HG03342 (cell line): ENCODE measurements around the gene COL4A6.
"Not testable (repeated sequence)": the region's sequence is repeated elsewhere in the genome, so short reads cannot be mapped to it uniquely, and the experiment has no call there.

Experiments used
- ATAC-seq: cut with Tn5 transposase; IDR thresholded peaks from one replicate; pipeline ENCODE4 v1.9.1; 2021; ENCODE audit warnings: mild to moderate bottlenecking, moderate library complexity; ENCODE audit not compliant: unreplicated experiment

The COL4A6 gene

GRCh38 chrX:108438110-108438623 is at the start of gene COL4A6:
Gene COL4A6, minus strand, starts transcription at chrX:108438422. Its CDS starts 226 bp downstream, at chrX:108438196.
- no peak for ATAC-seq

- ATAC-seq: no peak
These were observed 47.7 kb upstream of the COL4A6 start for GRCh38 chrX:108485960-108486359.

- no peak for ATAC-seq
These were observed 46.0 kb upstream of the COL4A6 start for GRCh38 chrX:108484251-108484650.

- not testable (repeated sequence) for ATAC-seq
These were observed 43.3 kb upstream of the COL4A6 start for GRCh38 chrX:108481528-108481927.

- no peak for ATAC-seq
These were observed 35.8 kb upstream of the COL4A6 start for GRCh38 chrX:108473979-108474378.

GRCh38 chrX:108468486-108468885 is 30.3 kb upstream of the COL4A6 start:
- ATAC-seq: no peak

GRCh38 chrX:108464604-108465003 is 26.4 kb upstream of the COL4A6 start:
- no peak for ATAC-seq

GRCh38 chrX:108456971-108457477 is 18.8 kb upstream of the COL4A6 start:
- ATAC-seq: no peak

GRCh38 chrX:108453841-108454240 is 15.6 kb upstream of the COL4A6 start:
- ATAC-seq: no peak

GRCh38 chrX:108447303-108447702 is 9.1 kb upstream of the COL4A6 start:
- no peak for ATAC-seq

GRCh38 chrX:108442901-108443464 is 4.8 kb upstream of the COL4A6 start:
- ATAC-seq: no peak

GRCh38 chrX:108439961-108440696 is 1.9 kb upstream of the COL4A6 start:
- ATAC-seq: no peak

- no peak for ATAC-seq
These were observed 1.3 kb upstream of the COL4A6 start, which contains the start of gene COL4A5 for GRCh38 chrX:108439426-108439942. Gene COL4A5, plus strand, starts transcription at chrX:108439838. Its CDS starts 288 bp downstream, at chrX:108440126.

- ATAC-seq: no peak
These were observed 693 bp downstream of the COL4A6 start for GRCh38 chrX:108437349-108438109.

GRCh38 chrX:108435261-108435660 is 3.0 kb downstream of the COL4A6 start:
- ATAC-seq: no peak

- no peak for ATAC-seq
These were observed 12.0 kb downstream of the COL4A6 start for GRCh38 chrX:108426262-108426661.

GRCh38 chrX:108420481-108420880 is 17.7 kb downstream of the COL4A6 start:
- ATAC-seq: no peak

GRCh38 chrX:108419401-108419800 is 18.8 kb downstream of the COL4A6 start:
- ATAC-seq: no peak

GRCh38 chrX:108417257-108417656 is 21.0 kb downstream of the COL4A6 start:
- no peak for ATAC-seq

GRCh38 chrX:108415891-108416290 is 22.3 kb downstream of the COL4A6 start:
- no peak for ATAC-seq

GRCh38 chrX:108415146-108415545 is 23.1 kb downstream of the COL4A6 start:
- no peak for ATAC-seq
